Measurements from ENCODE around the gene KMT5B.

- TF ChIP-seq POLR2AphosphoS5 (IDR thresholded peaks at IDR 0.05) = no peak
- no peak for TF ChIP-seq CTCF (IDR thresholded peaks at IDR 0.05 in 8 of 11, conservative IDR thresholded peaks at IDR 0.05 in 3 of 11)
- no peak for TF ChIP-seq POLR2A (IDR thresholded peaks at IDR 0.05)
Measured at GRCh38 chr11:68133761-68134160, 79.3 kb downstream of the KMT5B start.
